NCI-H1048 (cell line): ENCODE results near the gene ASIP.
"Not testable (repeated sequence)": the region's sequence is repeated elsewhere in the genome, so short reads cannot be mapped to it uniquely, and the experiment has no call there.

ENCODE experiments used
- DNase-seq: peaks from one replicate; lab custom pipeline; 2025; lab: John Stamatoyannopoulos, UW

ASIP gene, protein sequence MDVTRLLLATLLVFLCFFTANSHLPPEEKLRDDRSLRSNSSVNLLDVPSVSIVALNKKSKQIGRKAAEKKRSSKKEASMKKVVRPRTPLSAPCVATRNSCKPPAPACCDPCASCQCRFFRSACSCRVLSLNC

GRCh38 chr20:34240693-34241615 is at the start of gene ASIP:
TSS of gene ASIP (plus strand) at chr20:34241423. CDS start at chr20:34260375, 18,952 bp downstream.
- no peak for DNase-seq

- DNase-seq = no peak
These were observed 48.2 kb upstream of the ASIP start for GRCh38 chr20:34193051-34193450.

DNA sequence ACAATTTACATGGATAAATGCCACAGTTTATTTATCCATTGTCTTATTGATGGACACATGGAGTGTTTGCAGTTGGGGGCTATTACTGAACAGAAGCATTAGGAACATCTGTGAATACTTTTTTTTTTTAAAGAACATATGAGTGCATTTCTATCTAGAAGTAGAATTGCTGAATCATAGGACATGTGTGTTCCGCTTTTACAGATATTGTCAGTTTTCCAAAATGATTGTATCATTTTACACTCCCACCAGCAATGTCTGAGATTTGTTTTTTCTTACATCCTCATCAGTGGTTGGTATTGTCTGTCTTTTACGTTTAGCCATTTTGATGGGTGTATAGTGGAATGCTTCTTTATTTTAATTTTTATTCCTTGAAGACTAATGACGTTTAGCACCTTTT is 42.0 kb upstream of the ASIP start:
- DNase-seq = no peak

DNA sequence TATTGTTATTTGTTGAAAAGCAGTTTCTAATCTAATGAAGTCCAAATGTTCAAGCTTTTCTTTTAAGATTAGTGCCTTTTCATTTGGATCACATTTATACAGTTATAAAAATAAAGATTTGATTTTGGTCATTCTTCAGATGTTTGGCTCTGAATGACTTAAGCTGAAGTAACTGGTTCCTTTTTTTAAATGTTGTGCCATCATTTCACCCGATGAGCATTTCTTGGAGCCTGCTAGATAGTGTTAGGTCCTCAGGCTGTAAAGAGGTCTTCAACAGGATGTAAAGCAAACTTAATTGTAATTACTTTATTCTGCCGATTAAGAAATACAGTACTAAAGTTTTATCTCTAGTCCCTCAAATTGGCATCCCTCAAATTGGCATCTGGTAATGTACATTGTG is 41.2 kb upstream of the ASIP start:
- no peak for DNase-seq

- DNase-seq = no peak
These were observed 39.7 kb upstream of the ASIP start for GRCh38 chr20:34201531-34201930.

GRCh38 chr20:34205172-34205880 is 35.9 kb upstream of the ASIP start:
- not testable (repeated sequence) for DNase-seq

GRCh38 chr20:34209111-34209510 is 32.1 kb upstream of the ASIP start:
- no peak for DNase-seq

DNA sequence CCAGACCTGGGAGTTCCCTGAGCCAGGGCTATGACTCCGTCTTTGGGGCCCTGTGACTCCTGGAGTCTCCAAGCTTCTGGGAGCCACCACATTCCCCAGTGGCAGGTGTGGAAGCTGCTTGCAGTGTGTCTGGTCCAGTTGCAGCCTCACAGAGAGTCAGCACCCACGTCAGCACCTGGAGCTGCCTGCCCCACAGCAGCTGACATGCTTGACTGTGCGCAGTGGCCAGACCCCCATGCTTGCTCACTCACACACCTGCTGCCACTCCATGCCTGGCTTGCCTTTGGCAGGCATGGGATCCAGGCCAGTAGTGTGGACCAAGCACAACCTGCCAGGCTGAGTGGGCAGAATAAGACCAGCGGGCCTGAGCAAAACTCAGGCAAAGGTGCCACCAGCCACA is 31.0 kb upstream of the ASIP start:
- no peak for DNase-seq

- DNase-seq = no peak
These were observed 29.6 kb upstream of the ASIP start for GRCh38 chr20:34211591-34211990.

- DNase-seq = no peak
These were observed 28.0 kb upstream of the ASIP start for GRCh38 chr20:34213213-34213612.

GRCh38 chr20:34215711-34216381 is 25.4 kb upstream of the ASIP start:
- no peak for DNase-seq

DNA sequence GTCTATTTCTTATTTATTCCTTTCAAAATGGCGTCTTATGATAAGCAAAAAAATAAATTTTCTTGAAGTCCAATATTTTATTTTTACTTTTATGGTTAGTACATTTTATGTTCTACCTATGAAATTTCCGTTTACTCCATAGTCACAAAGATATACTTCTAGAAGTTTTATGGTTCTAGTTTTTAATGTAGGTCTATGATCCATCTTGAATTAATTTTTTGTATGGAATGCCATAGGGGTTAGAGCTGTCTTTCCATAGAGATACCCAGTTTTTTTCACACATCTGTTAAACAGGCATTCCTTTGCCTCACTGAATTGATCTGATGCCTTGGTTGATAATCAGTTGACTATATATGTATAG is 24.9 kb upstream of the ASIP start:
- DNase-seq = no peak

- no peak for DNase-seq
These were observed 20.7 kb upstream of the ASIP start for GRCh38 chr20:34220561-34220960.

DNA sequence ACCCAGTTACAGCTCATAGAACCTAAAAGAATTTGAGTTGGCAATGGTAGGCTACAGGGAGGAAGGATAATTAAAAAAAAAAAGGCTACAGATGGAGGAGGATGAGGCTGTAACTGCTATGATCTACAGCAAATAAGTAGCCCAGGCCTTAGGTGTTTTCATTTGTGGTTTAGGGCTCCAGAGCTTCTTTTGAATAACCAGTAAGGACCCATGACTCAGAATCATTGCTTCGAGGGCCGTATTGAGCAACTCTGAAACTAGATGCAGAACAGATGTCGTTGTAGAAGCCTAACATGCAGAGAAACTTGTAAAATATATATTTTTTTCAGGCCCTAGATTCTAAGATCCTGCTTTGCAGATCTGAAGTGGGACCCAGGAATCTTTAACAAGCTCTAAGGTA is 19.0 kb upstream of the ASIP start:
- DNase-seq = no peak

DNA sequence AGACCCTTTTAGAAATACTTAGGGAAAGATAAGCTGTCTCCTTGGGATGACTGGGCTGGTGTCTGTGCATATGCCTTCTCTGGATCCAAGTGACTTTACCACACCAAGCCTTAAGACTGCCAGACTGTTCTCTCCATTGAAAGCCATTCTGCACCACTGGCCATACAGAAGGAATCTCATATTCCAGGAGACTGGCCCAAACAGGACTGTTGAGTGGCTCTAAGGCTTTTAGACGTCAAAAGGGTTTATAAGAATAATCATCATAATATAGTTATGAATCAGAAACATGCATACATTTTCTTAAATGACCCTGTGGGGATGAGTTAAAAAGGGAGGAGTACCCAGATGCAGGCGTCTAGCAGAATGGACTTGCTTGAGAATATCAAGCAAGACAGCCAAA is 17.0 kb upstream of the ASIP start:
- not testable (repeated sequence) for DNase-seq

DNA sequence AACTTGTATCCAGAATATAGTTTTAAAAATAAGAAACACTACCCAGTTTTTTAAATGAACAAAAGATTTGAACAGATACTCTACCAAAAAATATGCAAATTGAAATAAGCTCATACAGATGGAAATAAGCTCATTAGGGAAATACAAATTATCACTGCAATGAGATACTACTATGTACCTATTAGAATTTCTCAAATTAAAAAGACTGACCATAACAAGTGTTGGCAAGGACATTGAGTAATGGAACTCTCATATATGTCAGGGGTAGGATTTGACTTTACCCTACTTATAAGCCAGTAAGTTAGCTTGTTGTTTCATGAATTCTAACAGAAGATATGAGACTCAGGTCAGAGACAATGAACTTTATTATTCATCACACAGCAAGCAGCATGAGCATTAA is 9.6 kb upstream of the ASIP start:
- no peak for DNase-seq

GRCh38 chr20:34232494-34233087 is 8.6 kb upstream of the ASIP start:
- no peak for DNase-seq

DNA sequence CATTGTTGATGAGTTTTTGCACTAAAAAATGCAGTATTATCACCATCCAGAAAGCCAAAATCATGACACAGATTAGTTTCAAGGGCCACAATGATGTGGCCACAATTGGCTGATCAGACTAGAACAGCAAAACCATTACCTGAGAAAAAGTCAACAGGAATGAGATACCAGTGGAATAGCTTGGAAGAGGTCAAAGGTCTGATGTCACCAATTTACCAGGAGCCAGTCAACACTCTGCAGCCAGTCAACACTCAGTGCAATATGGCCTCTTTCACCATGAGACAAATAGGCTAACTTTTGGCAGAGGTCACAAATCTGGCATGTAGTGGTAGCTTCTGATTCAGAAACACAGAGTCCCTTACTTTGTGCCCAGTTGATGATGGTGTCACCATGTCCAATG is 7.5 kb upstream of the ASIP start:
- DNase-seq = no peak

DNA sequence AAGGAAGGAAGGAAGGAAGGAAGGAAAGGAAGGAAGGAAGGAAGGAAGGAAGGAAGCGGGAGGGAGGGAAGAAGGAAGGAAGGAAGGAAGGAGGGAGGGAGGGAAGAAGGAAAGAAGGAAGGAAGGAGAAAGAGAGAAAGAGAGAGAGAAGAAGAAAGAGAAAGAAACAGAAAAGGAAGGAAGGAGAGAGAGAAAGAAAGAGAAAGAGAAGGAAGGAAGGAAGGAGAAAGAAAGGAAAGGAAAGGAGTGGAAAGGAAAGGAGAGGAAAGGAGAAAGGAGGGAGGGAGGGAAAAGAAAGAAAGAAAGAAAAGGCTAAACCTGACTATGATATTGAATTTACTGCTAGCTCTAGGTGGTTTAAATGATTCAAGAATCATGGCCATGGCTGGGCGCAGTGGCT is 5.3 kb upstream of the ASIP start:
- DNase-seq = no peak

DNA sequence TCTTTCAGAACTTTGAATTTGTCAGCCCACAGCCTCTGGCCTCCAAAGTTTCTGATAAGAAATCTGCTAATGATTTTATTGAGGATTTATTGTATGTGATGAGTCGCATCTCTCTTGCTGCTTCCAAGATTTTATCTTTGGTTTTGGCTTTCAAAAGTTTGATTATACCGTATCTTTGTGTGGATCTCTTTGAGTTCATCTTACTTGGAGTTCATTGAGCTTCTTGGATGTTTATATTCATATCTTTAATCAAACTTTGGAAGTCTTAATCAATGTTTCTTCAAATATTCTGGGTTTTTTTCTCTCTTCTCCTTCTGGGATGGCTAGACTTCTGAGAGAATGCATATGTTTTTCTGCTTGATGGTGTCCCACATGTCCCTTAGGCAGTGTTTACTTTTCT is 3.3 kb upstream of the ASIP start:
- no peak for DNase-seq

DNA sequence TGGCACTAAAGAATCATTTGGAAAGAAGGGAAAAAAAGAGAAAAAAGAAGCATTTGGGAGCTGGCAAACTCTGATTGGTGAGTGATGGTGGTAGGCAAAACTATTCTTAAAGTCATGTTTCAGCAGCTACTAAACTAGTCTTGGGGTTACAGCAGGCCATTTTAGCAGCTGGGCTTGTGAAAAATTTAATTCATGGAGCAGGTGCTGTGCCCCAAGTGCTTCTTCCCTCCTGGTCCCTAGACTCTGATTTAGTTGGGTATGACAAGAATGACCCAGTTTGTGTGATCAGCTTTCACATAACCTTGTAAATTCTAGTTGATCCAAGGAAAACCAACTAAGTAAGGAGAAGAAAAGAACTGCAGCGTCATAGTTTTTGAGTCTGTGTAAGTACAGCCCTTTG is 1.1 kb upstream of the ASIP start:
- DNase-seq = no peak

- not testable (repeated sequence) for DNase-seq
These were observed 792 bp downstream of the ASIP start for GRCh38 chr20:34242015-34242414.
